GM18499 (cell line): ENCODE data around the gene NYAP1.
"Not testable (repeated sequence)": the region's sequence is repeated elsewhere in the genome, so short reads cannot be mapped to it uniquely, and the experiment has no call there.

Experiments
- ATAC-seq: cut with Tn5 transposase; IDR thresholded peaks from one replicate; pipeline ENCODE4 v1.9.1; 2021; ENCODE audit warnings: moderate number of reproducible peaks; ENCODE audit not compliant: insufficient read depth, unreplicated experiment

NYAP1 gene

GRCh38 chr7:100539436-100540006 lies 55.8 kb downstream of the NYAP1 start:
- ATAC-seq: no peak

- ATAC-seq: no peak
Observed at GRCh38 chr7:100540073-100540723, 56.5 kb downstream of the NYAP1 start.

- ATAC-seq: not testable (repeated sequence)
Observed at GRCh38 chr7:100541309-100541708, 57.6 kb downstream of the NYAP1 start.

GRCh38 chr7:100543586-100543985 lies 59.9 kb downstream of the NYAP1 start:
- ATAC-seq: no peak

- no peak for ATAC-seq
Observed at GRCh38 chr7:100544386-100544785, 60.7 kb downstream of the NYAP1 start.
